Esophagus muscularis mucosa (tissue), 4 donors: ENCODE results near the gene NSD1. TPM values are rescaled to one million over a fixed set of nuclear protein-coding genes. Genes with fewer than 3 reads are reported as not detected.

Experiments used
- DNase-seq: peaks from one replicate; pipeline ENCODE4 v3.0.0-alpha.2; 2017; ENCODE audit errors: extremely low spot score
- H3K27ac ChIP-seq, 4 donors: fragments of 200-600 bp; sonication (generic); replicated peaks in 1 of 4; 1 replicate in 3 of 4; 2 replicates in 1 of 4; pipeline ENCODE4 v1.5.1; 2016 to 2019; ENCODE audit warnings: mild to moderate bottlenecking in 1 of 4
- H3K27me3 ChIP-seq, 4 donors: fragments of 200-600 bp; sonication (generic); one replicate each; pipeline versions ENCODE4 v1.5.1 to v1.6.0; 2016 to 2019
- H3K36me3 ChIP-seq, 4 donors: fragments of 200-600 bp; sonication (generic); one replicate each; pipeline ENCODE4 v1.5.1; 2016 to 2019
- H3K4me1 ChIP-seq, 4 donors: fragments of 200-600 bp; sonication (generic); one replicate each; pipeline ENCODE4 v1.5.1; 2016 to 2019
- H3K4me3 ChIP-seq, 4 donors: fragments of 200-600 bp; sonication (generic); 1 replicate in 2 of 4; 2 replicates in 2 of 4; pipeline ENCODE4 v1.5.1; 2016 to 2019; ENCODE audit warnings: mild to moderate bottlenecking in 4 of 4, moderate library complexity in 1 of 4
- H3K9me3 ChIP-seq, 4 donors: fragments of 200-600 bp; sonication (generic); 1 replicate in 3 of 4; 2 replicates in 1 of 4; pipeline ENCODE4 v1.5.1; 2016 to 2019
- CTCF ChIP-seq, 3 experiments: fragments of 200-600 bp in 2 of 3; fragments of 450-650 bp in 1 of 3; sonication (generic) in 2 of 3; IDR thresholded peaks; one replicate each; pipeline ENCODE4 v1.5.1; 2017 to 2019; ENCODE audit warnings: antibody characterized with exemption in 3 of 3, mild to moderate bottlenecking in 2 of 3, moderate library complexity in 1 of 3
- EP300 ChIP-seq: sonication (generic); formaldehyde crosslinking; IDR thresholded peaks from one replicate; pipeline ENCODE4 v1.6.1; 2017; ENCODE audit warnings: antibody characterized with exemption
- POLR2A ChIP-seq: fragments of 450-650 bp; IDR thresholded peaks from one replicate; pipeline ENCODE4 v1.6.1; 2017; ENCODE audit warnings: antibody characterized with exemption, moderate library complexity, mild to moderate bottlenecking, low read depth
- POLR2AphosphoS5 ChIP-seq, 2 donors: sonication (generic); formaldehyde crosslinking; IDR thresholded peaks; one replicate each; pipeline ENCODE4 v1.6.1; 2017; ENCODE audit warnings: antibody characterized with exemption in 2 of 2
- whole genome bisulfite sequencing: methylation state at CpG from one replicate; pipeline ENCODE4 v1.1.5; 2018; 5-methylcytosine and 5-hydroxymethylcytosine counted together
- intact Hi-C: fragments of 100-400 bp; cut with DNase I; formaldehyde crosslinking; loops from one replicate; pipeline ENCODE4 v1.15.1; 2023
- total RNA-seq, 4 donors: library from RNA; depleted of rRNA; stranded (reverse); fragments of >200 nt; gene quantifications; one replicate each; pipeline versions ENCODE4 v1.1.0 to v1.2.1, GENCODE V29; 2016

The NSD1 gene
- total RNA-seq, 4 donors from 2014 or later, result 35.1 to 47.9 (median 43.7) TPM

DNA sequence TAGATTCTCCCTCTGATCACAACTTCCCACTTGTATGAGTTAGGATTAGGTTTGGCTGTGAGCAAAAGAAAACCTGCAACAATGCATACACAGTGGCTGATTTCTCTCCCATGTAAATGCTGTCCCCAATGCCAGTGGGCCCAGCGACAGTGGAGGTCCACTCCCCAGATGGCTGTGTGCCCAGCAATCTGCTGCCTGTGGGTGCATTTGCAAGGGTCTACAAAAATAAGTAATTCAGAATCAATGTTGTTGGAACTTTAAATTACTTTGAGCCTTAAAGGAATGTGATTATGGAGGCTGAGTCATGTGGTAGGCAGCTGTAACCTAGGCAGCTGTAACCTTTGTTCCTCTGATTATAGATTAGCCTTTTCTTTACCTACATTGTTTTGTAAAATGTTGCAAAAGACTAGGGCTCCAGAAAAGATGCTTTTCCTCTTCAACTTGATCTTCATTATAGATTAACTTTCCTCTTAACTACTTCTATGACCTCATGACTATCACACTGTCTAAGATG is 192.4 kb downstream of the NSD1 start:
- no peaks in the 10 kb centered on the region for H3K27me3 ChIP-seq
- H3K4me1 ChIP-seq, result peaks cover 0 to 12% (median 5%) of the 10 kb centered on the region in 4 donors
- H3K27ac ChIP-seq, result no peak overlapping the region
- no peak overlapping the region for H3K4me3 ChIP-seq
- intact Hi-C loops, result no loop called here
- no peaks in the 10 kb centered on the region for H3K9me3 ChIP-seq
- H3K36me3 ChIP-seq, result peaks cover 6 to 36% (median 23%) of the 10 kb centered on the region in 4 donors
- TF ChIP-seq CTCF (IDR thresholded peaks at IDR 0.05) (no peak), EP300 (no peak), POLR2AphosphoS5 (IDR thresholded peaks at IDR 0.05) (no peak), POLR2A (no peak)
- WGBS, result 89% methylated on average over 1 of the region's 1 CpG
- no peak for DNase-seq

DNA sequence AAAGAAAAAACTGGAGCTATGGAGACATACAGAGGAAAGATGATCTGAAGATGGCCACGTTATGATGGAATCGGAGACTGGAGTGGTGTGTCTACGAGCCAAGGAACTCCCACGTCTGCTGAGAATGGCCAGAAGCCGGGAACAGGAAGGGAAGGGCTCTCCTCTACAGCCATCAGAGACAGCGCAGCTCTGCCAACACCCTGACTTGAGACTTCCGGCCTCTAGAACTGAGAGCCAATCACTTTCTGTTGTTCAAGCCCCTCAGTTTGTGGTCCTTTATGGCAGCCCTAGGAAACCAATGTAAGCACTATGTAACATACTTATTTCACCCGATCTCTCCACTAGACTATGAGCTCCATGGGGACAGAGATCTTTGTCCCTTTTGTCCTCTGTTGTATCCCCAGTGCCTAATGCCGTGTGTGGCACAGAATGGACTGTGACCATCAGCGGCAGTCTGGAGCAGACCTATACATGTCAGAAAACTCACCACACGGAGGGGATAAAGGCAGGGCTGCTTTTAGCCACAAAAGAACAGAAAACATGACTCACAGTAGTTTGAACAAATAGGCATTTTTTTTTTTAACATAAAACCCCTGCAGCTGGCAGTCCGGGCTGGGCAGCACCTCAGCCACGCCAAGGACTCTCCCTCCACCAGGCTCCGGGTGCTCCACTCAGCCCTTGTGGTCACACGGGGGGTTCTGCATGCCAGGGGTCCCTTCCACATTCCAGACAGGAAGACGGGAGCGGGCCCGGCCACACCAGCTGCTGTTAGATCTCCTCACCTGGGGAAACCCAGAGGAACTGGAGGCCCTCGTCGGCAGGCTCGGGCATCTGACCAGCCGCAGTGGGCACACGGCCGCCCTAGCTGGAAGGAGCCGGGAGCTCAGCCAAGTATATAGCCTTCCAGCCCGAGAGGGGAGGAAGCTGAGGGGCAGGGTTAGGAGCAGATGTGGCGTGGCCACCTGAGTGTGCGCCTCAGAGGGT is 194.3 kb downstream of the NSD1 start:
- intact Hi-C loops, result no loop called here
- no peaks in the 10 kb centered on the region for H3K9me3 ChIP-seq
- no peaks in the 10 kb centered on the region for H3K27me3 ChIP-seq
- H3K4me3 ChIP-seq, result no peak overlapping the region
- TF ChIP-seq CTCF (IDR thresholded peaks at IDR 0.05) (no peak), POLR2AphosphoS5 (IDR thresholded peaks at IDR 0.05) (no peak), POLR2A (no peak), EP300 (no peak)
- H3K4me1 ChIP-seq, result peaks cover 0 to 12% (median 5%) of the 10 kb centered on the region in 4 donors
- no peak for DNase-seq
- H3K27ac ChIP-seq, result peak overlapping the region in 2 of 4 donors; percentile 45 to 47
- WGBS, result 73% methylated on average over 23 of the region's 28 CpGs
- H3K36me3 ChIP-seq, result peaks cover 25 to 53% (median 40%) of the 10 kb centered on the region in 4 donors

GRCh38 chr5:177328545-177329231 is 195.1 kb downstream of the NSD1 start:
- WGBS, result 88% methylated on average over 19 of the region's 19 CpGs
- H3K27ac ChIP-seq, result peak overlapping the region in 1 of 4 donors; percentile 45
- no peak for DNase-seq

GRCh38 chr5:177329883-177330282 is 196.3 kb downstream of the NSD1 start:
- H3K27ac ChIP-seq, result no peak overlapping the region
- intact Hi-C loops, result no loop called here
- no peak for DNase-seq
- H3K4me3 ChIP-seq, result no peak overlapping the region
- peaks cover 0 to 15% (median 5%) of the 10 kb centered on the region in 4 donors for H3K4me1 ChIP-seq
- 76% methylated on average over 2 of the region's 6 CpGs for WGBS
- TF ChIP-seq POLR2AphosphoS5 (IDR thresholded peaks at IDR 0.05) (no peak), CTCF (IDR thresholded peaks at IDR 0.05) (no peak), EP300 (no peak), POLR2A (no peak)
- H3K27me3 ChIP-seq, result no peaks in the 10 kb centered on the region
- no peaks in the 10 kb centered on the region for H3K9me3 ChIP-seq
- H3K36me3 ChIP-seq, result peaks cover 46 to 69% (median 59%) of the 10 kb centered on the region in 4 donors

More at GRCh38 chr5:177328545-177329231, 195.1 kb downstream of the NSD1 start:
- peaks cover 0 to 12% (median 5%) of the 10 kb centered on the region in 4 donors for H3K4me1 ChIP-seq
- no peaks in the 10 kb centered on the region for H3K27me3 ChIP-seq
- H3K36me3 ChIP-seq, result peaks cover 34 to 62% (median 49%) of the 10 kb centered on the region in 4 donors
- no peaks in the 10 kb centered on the region for H3K9me3 ChIP-seq
- intact Hi-C loops, result no loop called here
- no peak overlapping the region for H3K4me3 ChIP-seq
- no peak for TF ChIP-seq POLR2A
- no peak for TF ChIP-seq CTCF (IDR thresholded peaks at IDR 0.05)
- TF ChIP-seq POLR2AphosphoS5 (IDR thresholded peaks at IDR 0.05), result no peak
- TF ChIP-seq EP300, result no peak
